K562 (cell line): Measurements from ENCODE around the gene TMPRSS9. TPM values are rescaled to one million over a fixed set of nuclear protein-coding genes. Genes with fewer than 3 reads are reported as not detected.
A peak's percentile ranks its signal among the peaks of the same experiment; 100 is the strongest.

Experiments
- ATAC-seq: fragments of 200-7000 bp; cut with Tn5 transposase; 3 replicates; pipeline ENCODE4 v1.9.1; 2020; ENCODE audit warnings: moderate library complexity
- BruUV-seq: library from RNA; stranded (reverse); fragments of 400-500 nt; replicated peaks from 2 replicates; lab custom pipeline; 2021; lab: Mats Ljungman, UMichigan
- CTCF ChIA-PET: fragments of 300-600 bp; formaldehyde crosslinking; extraction: SDS; loops from one replicate; lab custom pipeline; 2021; ENCODE audit warnings: low intra/inter-chr PET ratio; lab: Yijun Ruan, JAX
- POLR2A ChIA-PET: fragments of 300-600, 350-650 bp; sonication (Branson Sonifier 250); formaldehyde crosslinking; extraction: SDS; loops from one replicate; lab custom pipeline; 2021; ENCODE audit warnings: antibody characterized with exemption, inconsistent platforms; lab: Yijun Ruan, JAX
- DNase-seq, 4 experiments: peaks; one replicate each; pipeline versions ENCODE4 v3.0.0 to v3.0.0-alpha.2; 2011 to 2018; ENCODE audit warnings: low spot score in 3 of 4, mixed read lengths in 3 of 4; ENCODE audit errors: extremely low read depth in 1 of 4
- FAIRE-seq: peaks from 2 replicates; lab custom pipeline; 2011; peaks lifted over from hg19 to GRCh38; lab: Jason Lieb, UNC
- H2AFZ ChIP-seq: 2 replicates; pipeline ENCODE4 v1.6.0; 2011; ENCODE audit warnings: low read depth, low read length, control low read depth, inconsistent platforms
- H3K27ac ChIP-seq: fragments of 200-600 bp; 3 replicates; pipeline ENCODE4 v1.8.0; 2011; ENCODE audit warnings: low read depth, mild to moderate bottlenecking, control low read depth, inconsistent platforms, low read length, moderate library complexity, mixed read lengths; ENCODE audit errors: extremely low read depth
- H3K27me3 ChIP-seq, 2 experiments: fragments of 300-600 bp in 1 of 2; 2 replicates in 1 of 2; 3 replicates in 1 of 2; pipeline versions ENCODE4 v1.6.0 to v1.8.0; 2011; ENCODE audit warnings: inconsistent platforms in 2 of 2, low read length in 2 of 2, mild to moderate bottlenecking in 1 of 2, mixed read lengths in 1 of 2, moderate library complexity in 1 of 2; ENCODE audit not compliant: control insufficient read depth in 2 of 2, insufficient read depth in 2 of 2
- H3K36me3 ChIP-seq: fragments of 300-600 bp; 3 replicates; pipeline ENCODE4 v1.8.0; 2011; ENCODE audit warnings: mild to moderate bottlenecking, low read length, inconsistent platforms; ENCODE audit not compliant: control insufficient read depth, insufficient read depth
- H3K4me1 ChIP-seq, 2 experiments: fragments of 200-600 bp in 1 of 2; replicated peaks in 1 of 2; 2 replicates in 1 of 2; 3 replicates in 1 of 2; pipeline versions ENCODE4 v1.5.1 to v1.8.0; 2011; ENCODE audit warnings: inconsistent platforms in 2 of 2, low read length in 2 of 2, mild to moderate bottlenecking in 1 of 2, mixed read lengths in 1 of 2, moderate library complexity in 1 of 2; ENCODE audit not compliant: control insufficient read depth in 2 of 2, insufficient read depth in 2 of 2
- H3K4me2 ChIP-seq: 2 replicates; pipeline ENCODE4 v1.6.1; 2011; ENCODE audit warnings: low read length, control low read depth, inconsistent platforms, mixed read lengths; ENCODE audit not compliant: insufficient read depth
- H3K4me3 ChIP-seq: fragments of 200-600 bp; sonication (generic), shearing (Covaris generic); 2 replicates; pipeline ENCODE4 v1.5.1; 2016; ENCODE audit warnings: control low read depth, inconsistent platforms
- H3K79me2 ChIP-seq: fragments of 200-600 bp; 3 replicates; pipeline ENCODE4 v1.8.0; 2011; ENCODE audit warnings: low read length, inconsistent platforms; ENCODE audit not compliant: control insufficient read depth, insufficient read depth
- H3K9ac ChIP-seq, 2 experiments: 2 replicates each; pipeline versions ENCODE4 v1.6.0 to v1.6.1; 2011; ENCODE audit warnings: low read depth in 2 of 2, low read length in 2 of 2, control low read depth in 1 of 2, inconsistent platforms in 1 of 2, mild to moderate bottlenecking in 1 of 2, mixed read lengths in 1 of 2; ENCODE audit not compliant: insufficient read depth in 1 of 2
- H3K9me1 ChIP-seq: one replicate; pipeline ENCODE4 v1.6.0; 2011; ENCODE audit warnings: inconsistent platforms, mild to moderate bottlenecking, low read length, moderate library complexity; ENCODE audit not compliant: control insufficient read depth, insufficient read depth
- H3K9me3 ChIP-seq: replicated peaks from 2 replicates; pipeline ENCODE4 v1.5.1; 2011; ENCODE audit warnings: low read depth, low read length, inconsistent platforms; ENCODE audit not compliant: control insufficient read depth, insufficient read depth
- H4K20me1 ChIP-seq: replicated peaks from 2 replicates; pipeline ENCODE4 v1.6.1; 2011; ENCODE audit warnings: low read length, inconsistent platforms, mixed read lengths; ENCODE audit not compliant: control insufficient read depth, insufficient read depth
- HNRNPL ChIP-seq: fragments of 200-400 bp; formaldehyde crosslinking; IDR thresholded peaks from 2 replicates; pipeline ENCODE4 v1.6.1; 2017; ENCODE audit warnings: low read depth, mild to moderate bottlenecking, low read length
- JUND ChIP-seq, 2 experiments: IDR thresholded peaks; 2 replicates in 1 of 2; 3 replicates in 1 of 2; pipeline ENCODE4 v1.6.1; 2011; ENCODE audit warnings: borderline replicate concordance in 2 of 2, low read depth in 2 of 2, low read length in 2 of 2, improper control_type of control experiment in 1 of 2, missing biosample characterization in 1 of 2, missing genetic modification characterization in 1 of 2, missing genetic modification reagents in 1 of 2
- MAFF ChIP-seq: IDR thresholded peaks from 2 replicates; pipeline ENCODE4 v1.6.1; 2012; ENCODE audit warnings: low read length, improper control_type of control experiment
- NELFE ChIP-seq: IDR thresholded peaks from 2 replicates; pipeline ENCODE4 v1.6.1; 2011; ENCODE audit warnings: mild to moderate bottlenecking; ENCODE audit not compliant: insufficient read depth, insufficient read length
- RBM25 ChIP-seq: fragments of 200-400 bp; formaldehyde crosslinking; IDR thresholded peaks from 2 replicates; pipeline ENCODE4 v1.6.1; 2018; ENCODE audit warnings: low read length, low read depth, moderate library complexity; ENCODE audit not compliant: severe bottlenecking
- ZFP36 ChIP-seq: fragments of 150-350 bp; IDR thresholded peaks from 2 replicates; pipeline ENCODE4 v1.6.1; 2018; ENCODE audit warnings: low read length, low read depth; ENCODE audit not compliant: partially characterized antibody
- ZNF407 ChIP-seq: fragments of 450-650 bp; IDR thresholded peaks from 2 replicates; pipeline ENCODE4 v1.6.1; 2016; ENCODE audit warnings: low read depth
- WGBS: fragments of 100-300 bp; shearing (Covaris generic); methylation state at CpG from one replicate; pipeline ENCODE4 v1.1.6; 2016; ENCODE audit warnings: low coverage, mixed read lengths; ENCODE audit not compliant: insufficient coverage; ENCODE audit errors: missing lambda C conversion rate; 5-methylcytosine and 5-hydroxymethylcytosine counted together
- in situ Hi-C: fragments of 300-500 bp; cut with MboI; formaldehyde crosslinking; loops from 4 replicates; pipeline ENCODE4 v1.15.0; 2018; ENCODE audit warnings: inconsistent platforms, mixed read lengths
- intact Hi-C: fragments of 100-400 bp; cut with micrococcal nuclease; formaldehyde crosslinking; loops from 2 replicates; pipeline ENCODE4 v1.14.2; 2022
- polyA plus RNA-seq, 8 experiments: library from polyadenylated mRNA; depleted of rRNA in 4 of 8; stranded (reverse) in 5 of 8; unstranded in 3 of 8; fragments of >200 nt; fragmentation: Nextera tagmentation in 2 of 8; fragmentation: Illumina TruSeq in 1 of 8; extraction: Ambion mirVana in 2 of 8; extraction: Trizol in 1 of 8; gene quantifications; 2 replicates each; pipeline versions ENCODE4 v1.2.1 to v1.2.3, GENCODE V29; 2011 to 2014; ENCODE audit warnings: inconsistent platforms in 1 of 8, missing spikeins in 1 of 8
- total RNA-seq, 7 experiments: library from RNA; depleted of rRNA in 6 of 7; stranded (reverse); fragments of >200 nt in 6 of 7; fragmentation: Illumina TruSeq in 2 of 7; extraction: Trizol in 2 of 7; gene quantifications; 2 replicates each; pipeline versions ENCODE4 v1.2.1 to v1.2.3, GENCODE V29; 2011 to 2021; ENCODE audit warnings: low replicate concordance in 1 of 7
- TF ChIP-seq, protein P1 (sequence below), 2 experiments: IDR thresholded peaks in 1 of 2; conservative IDR thresholded peaks in 1 of 2; 2 replicates each; pipeline ENCODE4 v1.6.1; 2016; ENCODE audit warnings: low read depth in 2 of 2, mild to moderate bottlenecking in 1 of 2, missing compliant biosample characterization in 1 of 2, missing genetic modification characterization in 1 of 2, moderate library complexity in 1 of 2

TMPRSS9 gene
- total and polyA plus RNA-seq, 9 of the 15 experiments (the other 6 are each of a cell fraction or from before 2014, with no cell fraction given): 0.01 to 0.03 TPM; not detected in 7

GRCh38 chr19:2469102-2469914 is 109.2 kb downstream of the TMPRSS9 start:
- BruUV-seq: no TSS peak
- TF ChIP-seq RBM25 (peak; percentile 64), ZFP36 (peak; percentile 60), HNRNPL (no peak), MAFF (peak; percentile 52; the same call in 1 of the 2 replicates), NELFE (no peak), JUND (IDR thresholded peaks at IDR 0.05; ENCODE audit: borderline replicate concordance, low read depth, low read length) (peak; percentile 64; the same call in 1 of the 2 replicates), JUND (tag; IDR thresholded peaks at IDR 0.05; ENCODE audit: borderline replicate concordance, low read depth, low read length) (no peak; the same call in 1 of the 3 replicates), ZNF407 (peak; percentile 64; the same call in 1 of the 2 replicates)
- TF ChIP-seq, protein P1, sequence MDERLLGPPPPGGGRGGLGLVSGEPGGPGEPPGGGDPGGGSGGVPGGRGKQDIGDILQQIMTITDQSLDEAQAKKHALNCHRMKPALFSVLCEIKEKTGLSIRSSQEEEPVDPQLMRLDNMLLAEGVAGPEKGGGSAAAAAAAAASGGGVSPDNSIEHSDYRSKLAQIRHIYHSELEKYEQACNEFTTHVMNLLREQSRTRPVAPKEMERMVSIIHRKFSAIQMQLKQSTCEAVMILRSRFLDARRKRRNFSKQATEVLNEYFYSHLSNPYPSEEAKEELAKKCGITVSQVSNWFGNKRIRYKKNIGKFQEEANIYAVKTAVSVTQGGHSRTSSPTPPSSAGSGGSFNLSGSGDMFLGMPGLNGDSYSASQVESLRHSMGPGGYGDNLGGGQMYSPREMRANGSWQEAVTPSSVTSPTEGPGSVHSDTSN (CRISPR knock-in tag; IDR thresholded peaks at IDR 0.05; ENCODE audit: low read depth): no peak
- TF ChIP-seq, protein P1 (tag; conservative IDR thresholded peaks at IDR 0.05; ENCODE audit: low read depth): peak; percentile 30; the same call in 1 of the 2 replicates

More at GRCh38 chr19:2469102-2469914, 109.2 kb downstream of the TMPRSS9 start:
- no peaks in the 10 kb centered on the region for H4K20me1 ChIP-seq
- no peaks in the 10 kb centered on the region for H3K36me3 ChIP-seq
- POLR2A ChIA-PET: interaction anchor here (0.7 to 1.1 kb wide), 3 partner anchors 12 to 110 kb away, joined by 3 to 5 read pairs (median 4); partner anchors contain the start of gene LMNB2
- H3K27ac ChIP-seq: no peak overlapping the region
- no peak overlapping the region for H3K4me2 ChIP-seq
- FAIRE-seq (peak; percentile 49), ATAC-seq (peak; percentile 63), DNase-seq (peak in 3 of 4 experiments; percentile 57 to 59 (median 58))
- peaks cover 6 to 7% of the 10 kb centered on the region in 2 experiments; a peak in 3 of 5 replicates for H3K4me1 ChIP-seq
- H3K9ac ChIP-seq: peak overlapping the region in 1 of 2 experiments; percentile 68; a peak in 2 of 4 replicates
- 23% methylated on average over 23 of the region's 23 CpGs for WGBS
- H3K9me3 ChIP-seq: no peaks in the 10 kb centered on the region
- H3K9me1 ChIP-seq: no peaks in the 10 kb centered on the region
- H2AFZ ChIP-seq: peak overlapping the region; percentile 51; the same call in 1 of the 2 replicates
- intact Hi-C loops (no loop called here), in situ Hi-C loops (no loop called here)
- CTCF ChIA-PET: no interaction called here
- no peaks in the 10 kb centered on the region for H3K79me2 ChIP-seq
- H3K4me3 ChIP-seq: no peak overlapping the region
- no peaks in the 10 kb centered on the region for H3K27me3 ChIP-seq
